Measurements from ENCODE around the gene PPM1E. TPM values are rescaled to one million over a fixed set of nuclear protein-coding genes. Genes with fewer than 3 reads are reported as not detected.

PPM1E gene
- total and polyA plus RNA-seq, 4 donors: 0.08 to 1.3 (median 0.66) TPM

DNA sequence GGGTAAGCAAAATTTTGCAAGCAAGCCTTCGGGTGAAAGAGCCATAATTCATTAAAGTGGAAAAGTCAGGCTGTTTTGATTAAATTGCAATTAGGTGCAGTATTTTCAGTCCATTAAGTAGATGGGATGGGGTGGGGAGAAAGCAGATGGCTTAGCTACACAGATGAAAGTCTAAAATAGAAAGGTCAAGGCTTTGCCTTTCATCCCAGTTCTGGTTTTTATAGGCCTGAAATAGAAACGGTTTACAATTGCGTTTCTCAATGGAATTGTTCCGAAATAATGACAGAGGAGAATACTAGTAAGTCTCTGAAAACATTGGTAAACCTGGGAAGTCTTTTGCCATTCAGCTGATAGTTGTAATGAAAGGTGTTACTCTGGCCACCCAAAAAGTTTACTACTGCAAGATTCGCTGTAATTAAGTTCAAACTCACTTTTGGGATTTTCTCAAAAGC lies 1.5 kb downstream of the PPM1E start:
- Histone ChIP-seq H3K9ac (ENCODE audit: insufficient read depth in 1 of 2, low read length in 2 of 2) (no peak overlapping the region), H3K27me3 (ENCODE audit: control insufficient read depth in 3 of 3, insufficient read depth in 3 of 3, low read length in 2 of 3) (peaks cover 0 to 65% (median 32%) of the 10 kb centered on the region in 3 donors), H3K9me3 (ENCODE audit: control insufficient read depth in 4 of 4, insufficient read depth in 3 of 4, low read length in 3 of 4) (no peaks in the 10 kb centered on the region), H3K36me3 (ENCODE audit: control insufficient read depth in 4 of 4, insufficient read depth in 4 of 4, low read length in 4 of 4) (no peaks in the 10 kb centered on the region), H3K4me3 (no peak overlapping the region), H3K4me1 (ENCODE audit: control insufficient read depth in 5 of 5, insufficient read depth in 5 of 5, low read length in 5 of 5) (peaks cover 0 to 17% (median 8%) of the 10 kb centered on the region in 5 donors), H3K27ac (ENCODE audit: low read depth in 1 of 2, low read length in 1 of 2) (no peak overlapping the region)
- ATAC-seq (ENCODE audit: insufficient read depth, low FRiP score): no peak
- 52 to 53% methylated on average over 5 of the region's 5 CpGs for WGBS, 2 donors
- TF ChIP-seq CTCF (IDR thresholded peaks at IDR 0.05; ENCODE audit: control extremely low read depth, extremely low read depth): no peak
- DNase-seq: no peak

DNA sequence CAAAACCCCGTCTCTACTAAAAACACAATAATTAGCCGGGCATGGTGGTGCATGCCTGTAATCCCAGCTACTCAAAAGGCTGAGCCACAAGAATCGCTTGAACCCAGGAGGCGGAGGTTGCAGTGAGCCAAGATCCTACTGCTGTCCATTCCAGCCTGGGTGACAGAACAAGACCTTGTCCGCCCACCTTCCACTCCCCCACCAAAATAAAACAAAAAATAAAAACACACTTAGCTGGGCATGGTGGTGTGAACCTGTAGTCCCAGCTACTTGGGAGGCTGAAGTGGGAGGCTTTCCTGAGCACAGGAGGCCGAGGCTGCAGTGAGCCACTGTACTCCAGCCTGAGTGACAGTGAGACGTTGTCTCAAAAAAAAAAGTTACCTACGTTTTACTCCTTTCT lies 3.2 kb downstream of the PPM1E start:
- Histone ChIP-seq H3K27me3 (ENCODE audit: control insufficient read depth in 3 of 3, insufficient read depth in 3 of 3, low read length in 2 of 3) (peaks cover 0 to 60% (median 32%) of the 10 kb centered on the region in 3 donors), H3K4me3 (no peak overlapping the region), H3K36me3 (ENCODE audit: control insufficient read depth in 4 of 4, insufficient read depth in 4 of 4, low read length in 4 of 4) (no peaks in the 10 kb centered on the region), H3K27ac (ENCODE audit: low read depth in 1 of 2, low read length in 1 of 2) (no peak overlapping the region), H3K9ac (ENCODE audit: insufficient read depth in 1 of 2, low read length in 2 of 2) (no peak overlapping the region), H3K9me3 (ENCODE audit: control insufficient read depth in 4 of 4, insufficient read depth in 3 of 4, low read length in 3 of 4) (no peaks in the 10 kb centered on the region), H3K4me1 (ENCODE audit: control insufficient read depth in 5 of 5, insufficient read depth in 5 of 5, low read length in 5 of 5) (peaks cover 0 to 17% (median 8%) of the 10 kb centered on the region in 5 donors)
- no peak for ATAC-seq (ENCODE audit: insufficient read depth, low FRiP score)
- WGBS, 2 donors: 89 to 96% methylated on average over 8 of the region's 8 CpGs
- no peak for TF ChIP-seq CTCF (IDR thresholded peaks at IDR 0.05; ENCODE audit: control extremely low read depth, extremely low read depth)
- no peak for DNase-seq

GRCh38 chr17:58759522-58759921 lies 3.9 kb downstream of the PPM1E start:
- ATAC-seq (ENCODE audit: insufficient read depth, low FRiP score): no peak
- 81 to 84% methylated on average over 2 of the region's 2 CpGs for WGBS, 2 donors

More at GRCh38 chr17:58759522-58759921, 3.9 kb downstream of the PPM1E start:
- H3K27me3 ChIP-seq (ENCODE audit: control insufficient read depth in 3 of 3, insufficient read depth in 3 of 3, low read length in 2 of 3): peaks cover 0 to 59% (median 32%) of the 10 kb centered on the region in 3 donors
- no peak for DNase-seq
- H3K9ac ChIP-seq (ENCODE audit: insufficient read depth in 1 of 2, low read length in 2 of 2): no peak overlapping the region
- TF ChIP-seq CTCF (IDR thresholded peaks at IDR 0.05; ENCODE audit: control extremely low read depth, extremely low read depth): no peak
- no peak overlapping the region for H3K4me3 ChIP-seq
- H3K9me3 ChIP-seq (ENCODE audit: control insufficient read depth in 4 of 4, insufficient read depth in 3 of 4, low read length in 3 of 4): no peaks in the 10 kb centered on the region
- H3K27ac ChIP-seq (ENCODE audit: low read depth in 1 of 2, low read length in 1 of 2): no peak overlapping the region
- H3K36me3 ChIP-seq (ENCODE audit: control insufficient read depth in 4 of 4, insufficient read depth in 4 of 4, low read length in 4 of 4): no peaks in the 10 kb centered on the region
- H3K4me1 ChIP-seq (ENCODE audit: control insufficient read depth in 5 of 5, insufficient read depth in 5 of 5, low read length in 5 of 5): peaks cover 0 to 17% (median 8%) of the 10 kb centered on the region in 5 donors

All from lung (tissue), 12 donors.